Left hindlimb (tissue), 1 donor: ENCODE results near the gene SRPK2.
"Not testable (repeated sequence)": the region's sequence is repeated elsewhere in the genome, so short reads cannot be mapped to it uniquely, and the experiment has no call there.

Experiments used
- DNase-seq: peaks from one replicate; pipeline ENCODE4 v3.0.0-alpha.2; 2018

The SRPK2 gene

GRCh38 chr7:105388356-105389087 is at the start of gene SRPK2:
TSS of gene SRPK2 (minus strand) at chr7:105388921.
- DNase-seq: peak; percentile 88

GRCh38 chr7:105438254-105438653 is 49.5 kb upstream of the SRPK2 start:
- DNase-seq: no peak

- DNase-seq: not testable (repeated sequence)
Observed at GRCh38 chr7:105437356-105437755, 48.6 kb upstream of the SRPK2 start.

- no peak for DNase-seq
Observed at GRCh38 chr7:105429746-105430612, 41.3 kb upstream of the SRPK2 start.

GRCh38 chr7:105426606-105427146 is 38.0 kb upstream of the SRPK2 start:
- DNase-seq: no peak

- no peak for DNase-seq
Observed at GRCh38 chr7:105423987-105424386, 35.3 kb upstream of the SRPK2 start.

- no peak for DNase-seq
Observed at GRCh38 chr7:105413887-105414437, 25.2 kb upstream of the SRPK2 start.

- DNase-seq: not testable (repeated sequence)
Observed at GRCh38 chr7:105410774-105411173, 22.1 kb upstream of the SRPK2 start.

- not testable (repeated sequence) for DNase-seq
Observed at GRCh38 chr7:105409775-105410174, 21.1 kb upstream of the SRPK2 start.

GRCh38 chr7:105408791-105409410 is 20.2 kb upstream of the SRPK2 start:
- DNase-seq: no peak

GRCh38 chr7:105403128-105403527 is 14.4 kb upstream of the SRPK2 start:
- DNase-seq: no peak

- no peak for DNase-seq
Observed at GRCh38 chr7:105402221-105403095, 13.7 kb upstream of the SRPK2 start.

GRCh38 chr7:105399043-105399725 is 10.5 kb upstream of the SRPK2 start:
- DNase-seq: no peak

- no peak for DNase-seq
Observed at GRCh38 chr7:105396566-105396965, 7.8 kb upstream of the SRPK2 start.

GRCh38 chr7:105391429-105391828 is 2.7 kb upstream of the SRPK2 start:
- no peak for DNase-seq

- DNase-seq: no peak
Observed at GRCh38 chr7:105389889-105390288, 1.2 kb upstream of the SRPK2 start.

GRCh38 chr7:105389088-105389650 is 448 bp upstream of the SRPK2 start:
- peak; percentile 71 for DNase-seq

- DNase-seq: peak; percentile 78
Observed at GRCh38 chr7:105387508-105388355, 989 bp downstream of the SRPK2 start.

- DNase-seq: no peak
Observed at GRCh38 chr7:105377903-105378302, 10.8 kb downstream of the SRPK2 start.
